MCF 10A (cell line): ENCODE results near the gene DGCR8. TPM values are rescaled to one million over a fixed set of nuclear protein-coding genes. Genes with fewer than 3 reads are reported as not detected.

Experiments used
- BruUV-seq: library from RNA; stranded (reverse); fragments of 400-500 nt; replicated peaks from 2 replicates; lab custom pipeline; 2021; lab: Mats Ljungman, UMichigan
- CTCF ChIA-PET: fragments of 300-600 bp; sonication (Branson Sonifier 250); formaldehyde crosslinking; extraction: SDS; loops from one replicate; lab custom pipeline; 2021; ENCODE audit warnings: antibody characterized with exemption, inconsistent platforms; lab: Yijun Ruan, JAX
- POLR2A ChIA-PET: fragments of 300-600, 350-650 bp; sonication (Branson Sonifier 250); formaldehyde crosslinking; extraction: SDS; loops from one replicate; lab custom pipeline; 2020; ENCODE audit warnings: antibody characterized with exemption, inconsistent platforms; lab: Yijun Ruan, JAX
- DNase-seq: peaks from one replicate; pipeline ENCODE4 v3.0.0-alpha.2; 2018; ENCODE audit not compliant: unreplicated experiment
- H3K27ac Mint-ChIP-seq: one replicate; pipeline ENCODE4 v1.8.0; 2022; ENCODE audit warnings: mild to moderate bottlenecking, low read depth, mixed read lengths; ENCODE audit not compliant: unreplicated experiment
- H3K27me3 Mint-ChIP-seq: one replicate; pipeline ENCODE4 v1.8.0; 2022; ENCODE audit warnings: mixed read lengths; ENCODE audit not compliant: insufficient read depth, unreplicated experiment
- H3K36me3 Mint-ChIP-seq: one replicate; pipeline ENCODE4 v1.8.0; 2022; ENCODE audit warnings: mild to moderate bottlenecking, moderate library complexity, mixed read lengths; ENCODE audit not compliant: insufficient read depth, unreplicated experiment
- H3K4me1 Mint-ChIP-seq: one replicate; pipeline ENCODE4 v1.8.0; 2022; ENCODE audit warnings: mixed read lengths; ENCODE audit not compliant: insufficient read depth, unreplicated experiment
- H3K4me3 Mint-ChIP-seq: one replicate; pipeline ENCODE4 v1.8.0; 2022; ENCODE audit warnings: mild to moderate bottlenecking, moderate library complexity, mixed read lengths; ENCODE audit not compliant: unreplicated experiment
- H3K9me3 Mint-ChIP-seq: one replicate; pipeline ENCODE4 v1.8.0; 2022; ENCODE audit warnings: mixed read lengths; ENCODE audit not compliant: unreplicated experiment
- CTCF ChIP-seq: fragments of 200-600 bp; IDR thresholded peaks from one replicate; pipeline ENCODE4 v1.8.0; 2022; ENCODE audit warnings: antibody characterized with exemption, mild to moderate bottlenecking; ENCODE audit not compliant: unreplicated experiment
- intact Hi-C: fragments of 100-400 bp; cut with micrococcal nuclease; formaldehyde crosslinking; loops from 2 replicates; pipeline ENCODE4 v1.14.1; 2022
- total RNA-seq: library from RNA; stranded (reverse); gene quantifications from 2 replicates; pipeline ENCODE4 v1.2.3, GENCODE V29; 2022

DGCR8 gene
- total RNA-seq, 1 experiment from 2014 or later, result 40.8 TPM

- DNase-seq, result no peak
- ChIA-PET POLR2A (interaction anchor here (1.4 kb wide), 1 partner anchor 22 kb away, joined by 3 read pairs; no protein-coding TSS in a partner anchor), CTCF (interaction anchor here (0.9 kb wide), 1 partner anchor 19 kb away, joined by 4 read pairs; no protein-coding TSS in a partner anchor)
- no peak overlapping the region for H3K27ac Mint-ChIP-seq
- peak overlapping the region; percentile 11 for H3K4me3 Mint-ChIP-seq
- no peaks in the 10 kb centered on the region for H3K27me3 Mint-ChIP-seq
- BruUV-seq, result no TSS peak
- intact Hi-C loops, result no loop called here
- H3K9me3 Mint-ChIP-seq, result no peaks in the 10 kb centered on the region
- H3K4me1 Mint-ChIP-seq, result peaks cover 38% of the 10 kb centered on the region
- peaks cover 63% of the 10 kb centered on the region for H3K36me3 Mint-ChIP-seq
- TF ChIP-seq CTCF, result no peak
Measured at GRCh38 chr22:20083891-20084546, 4.0 kb downstream of the DGCR8 start.

- peak; percentile 15 for TF ChIP-seq CTCF
- H3K27ac Mint-ChIP-seq, result no peak overlapping the region
- intact Hi-C loops, result no loop called here
- BruUV-seq, result no TSS peak
- ChIA-PET POLR2A (no interaction called here), CTCF (no interaction called here)
- H3K4me1 Mint-ChIP-seq, result peaks cover 38% of the 10 kb centered on the region
- H3K36me3 Mint-ChIP-seq, result peaks cover 67% of the 10 kb centered on the region
- DNase-seq, result peak; percentile 16
- no peaks in the 10 kb centered on the region for H3K9me3 Mint-ChIP-seq
- H3K4me3 Mint-ChIP-seq, result no peak overlapping the region
- H3K27me3 Mint-ChIP-seq, result no peaks in the 10 kb centered on the region
Measured at GRCh38 chr22:20084547-20085413, 4.7 kb downstream of the DGCR8 start.

- BruUV-seq, result no TSS peak
- ChIA-PET POLR2A (no interaction called here), CTCF (interaction anchor here (0.6 kb wide), 1 partner anchor 835 kb away, joined by 3 read pairs; no protein-coding TSS in a partner anchor)
- H3K4me1 Mint-ChIP-seq, result peaks cover 38% of the 10 kb centered on the region
- no peak overlapping the region for H3K4me3 Mint-ChIP-seq
- no peak for TF ChIP-seq CTCF
- intact Hi-C loops, result no loop called here
- no peaks in the 10 kb centered on the region for H3K9me3 Mint-ChIP-seq
- no peaks in the 10 kb centered on the region for H3K27me3 Mint-ChIP-seq
- H3K36me3 Mint-ChIP-seq, result peaks cover 73% of the 10 kb centered on the region
- no peak for DNase-seq
- no peak overlapping the region for H3K27ac Mint-ChIP-seq
Measured at GRCh38 chr22:20085651-20086050, 5.6 kb downstream of the DGCR8 start.

GRCh38 chr22:20086101-20086599 is 6.1 kb downstream of the DGCR8 start:
- no peak for TF ChIP-seq CTCF
- H3K9me3 Mint-ChIP-seq, result no peaks in the 10 kb centered on the region
- DNase-seq, result no peak
- CTCF ChIA-PET, result interaction anchor here (0.6 to 1.1 kb wide), 5 partner anchors 15 to 835 kb away, joined by 3 read pairs; no protein-coding TSS in a partner anchor
- no TSS peak for BruUV-seq
- no peaks in the 10 kb centered on the region for H3K27me3 Mint-ChIP-seq
- intact Hi-C loops, result no loop called here
- peak overlapping the region; percentile 85 for H3K27ac Mint-ChIP-seq
- H3K36me3 Mint-ChIP-seq, result peaks cover 78% of the 10 kb centered on the region
- H3K4me3 Mint-ChIP-seq, result no peak overlapping the region
- POLR2A ChIA-PET, result interaction anchor here (0.5 kb wide), 1 partner anchor 130 kb away, joined by 3 read pairs; no protein-coding TSS in a partner anchor
- peaks cover 38% of the 10 kb centered on the region for H3K4me1 Mint-ChIP-seq
